GM23248 (cell line): ENCODE data around the gene USP2. TPM values are rescaled to one million over a fixed set of nuclear protein-coding genes. Genes with fewer than 3 reads are reported as not detected.

Experiments
- DNase-seq: peaks from one replicate; pipeline ENCODE4 v3.0.0-alpha.2; 2015
- H2AFZ ChIP-seq: fragments of 200-600 bp; sonication (generic); 2 replicates; pipeline ENCODE4 v1.6.1; 2016; ENCODE audit warnings: antibody characterized with exemption
- H3F3A ChIP-seq: fragments of 200-600 bp; sonication (generic); 2 replicates; pipeline ENCODE4 v1.6.1; 2016; ENCODE audit warnings: mild to moderate bottlenecking, antibody characterized with exemption, mixed run types; ENCODE audit not compliant: insufficient read depth
- H3K27ac ChIP-seq: fragments of 200-600 bp; sonication (generic); 2 replicates; pipeline ENCODE4 v1.5.1; 2016; ENCODE audit warnings: mild to moderate bottlenecking
- H3K27me3 ChIP-seq: fragments of 200-600 bp; sonication (generic); replicated peaks from 2 replicates; pipeline ENCODE4 v1.6.1; 2016; ENCODE audit warnings: mild to moderate bottlenecking; ENCODE audit not compliant: insufficient read depth
- H3K36me3 ChIP-seq: fragments of 200-600 bp; sonication (generic); 2 replicates; pipeline ENCODE4 v1.6.1; 2016; ENCODE audit warnings: low read depth, mild to moderate bottlenecking
- H3K4me1 ChIP-seq: fragments of 200-600 bp; sonication (generic); 2 replicates; pipeline ENCODE4 v1.6.1; 2016; ENCODE audit warnings: mild to moderate bottlenecking; ENCODE audit not compliant: insufficient read depth
- H3K4me2 ChIP-seq: fragments of 200-600 bp; sonication (generic); one replicate; pipeline ENCODE4 v1.6.1; 2016; ENCODE audit warnings: mild to moderate bottlenecking; ENCODE audit not compliant: unreplicated experiment
- H3K4me3 ChIP-seq: fragments of 200-600 bp; sonication (generic); 2 replicates; pipeline ENCODE4 v1.5.1; 2016; ENCODE audit warnings: mild to moderate bottlenecking
- H3K79me2 ChIP-seq: fragments of 200-600 bp; sonication (generic); 2 replicates; pipeline ENCODE4 v1.6.1; 2016; ENCODE audit warnings: mild to moderate bottlenecking; ENCODE audit not compliant: insufficient read depth
- H3K9ac ChIP-seq: fragments of 200-600 bp; sonication (generic); 2 replicates; pipeline ENCODE4 v1.6.1; 2016; ENCODE audit warnings: mild to moderate bottlenecking
- H3K9me2 ChIP-seq: fragments of 200-600 bp; sonication (generic); 2 replicates; pipeline ENCODE4 v1.6.1; 2016; ENCODE audit warnings: mixed run types, mild to moderate bottlenecking, moderate library complexity; ENCODE audit not compliant: insufficient read depth
- H3K9me3 ChIP-seq: fragments of 200-600 bp; sonication (generic); one replicate; pipeline ENCODE4 v1.6.1; 2017; ENCODE audit warnings: low read depth
- H4K20me1 ChIP-seq: fragments of 200-600 bp; sonication (generic); 2 replicates; pipeline ENCODE4 v1.6.0; 2016; ENCODE audit not compliant: insufficient read depth
- EZH2 ChIP-seq: fragments of 200-600 bp; sonication (generic); IDR thresholded peaks from 2 replicates; pipeline ENCODE4 v1.6.1; 2018; ENCODE audit warnings: antibody characterized with exemption, mild to moderate bottlenecking; ENCODE audit not compliant: insufficient read depth, poor library complexity, severe bottlenecking
- EZH2phosphoT487 ChIP-seq: fragments of 200-600 bp; sonication (generic); IDR thresholded peaks from 2 replicates; pipeline ENCODE4 v1.6.1; 2018; ENCODE audit warnings: antibody characterized with exemption, moderate library complexity, mild to moderate bottlenecking, low read depth; ENCODE audit not compliant: insufficient read depth
- WGBS, 2 experiments: methylation state at CpG; one replicate each; pipeline ENCODE4 v1.1.6; 2015 to 2017; ENCODE audit warnings: low lambda C conversion rate in 2 of 2, low coverage in 1 of 2; ENCODE audit errors: missing lambda C conversion rate in 2 of 2; 5-methylcytosine and 5-hydroxymethylcytosine counted together
- in situ Hi-C: fragments of 300-500 bp; cut with MboI; formaldehyde crosslinking; loops from 2 replicates; pipeline ENCODE4 v1.15.0; 2020
- polyA plus RNA-seq: library from polyadenylated mRNA; unstranded; fragments of >200 nt; fragmentation: Nextera tagmentation; extraction: Ambion mirVana; gene quantifications from 2 replicates; pipeline ENCODE4 v1.2.1, GENCODE V29; 2016
- total RNA-seq: library from RNA; depleted of rRNA; stranded (reverse); fragments of >200 nt; shearing (Covaris generic); gene quantifications from 2 replicates; pipeline ENCODE4 v1.2.3, GENCODE V29; 2014

Gene USP2
- total and polyA plus RNA-seq, 2 experiments from 2014 or later: 0.33 TPM; not detected in 1

GRCh38 chr11:119359365-119360214, 21.9 kb downstream of the USP2 start:
- Histone ChIP-seq H3K27ac (no peak overlapping the region), H3K9ac (no peak overlapping the region), H4K20me1 (no peaks in the 10 kb centered on the region), H3K9me3 (no peaks in the 10 kb centered on the region), H3K27me3 (0 out of 2 replicates have a peak, but pooled peaks cover 4% of the 10 kb centered on the region), H3K36me3 (no peaks in the 10 kb centered on the region), H3K9me2 (no peaks in the 10 kb centered on the region), H3F3A (peaks cover 23% of the 10 kb centered on the region), H3K4me1 (peaks cover 23% of the 10 kb centered on the region), H3K79me2 (no peaks in the 10 kb centered on the region), H2AFZ (no peak overlapping the region), H3K4me3 (no peak overlapping the region), H3K4me2 (no peak overlapping the region)
- DNase-seq: no peak
- TF ChIP-seq EZH2phosphoT487: no peak
- TF ChIP-seq EZH2: no peak
- in situ Hi-C loops: loop anchor here (10.0 kb wide), 1 partner anchor 115 kb away; no protein-coding TSS in a partner anchor
- WGBS, 2 experiments: 92 to 93% methylated on average over 10 of the region's 10 CpGs

DNA sequence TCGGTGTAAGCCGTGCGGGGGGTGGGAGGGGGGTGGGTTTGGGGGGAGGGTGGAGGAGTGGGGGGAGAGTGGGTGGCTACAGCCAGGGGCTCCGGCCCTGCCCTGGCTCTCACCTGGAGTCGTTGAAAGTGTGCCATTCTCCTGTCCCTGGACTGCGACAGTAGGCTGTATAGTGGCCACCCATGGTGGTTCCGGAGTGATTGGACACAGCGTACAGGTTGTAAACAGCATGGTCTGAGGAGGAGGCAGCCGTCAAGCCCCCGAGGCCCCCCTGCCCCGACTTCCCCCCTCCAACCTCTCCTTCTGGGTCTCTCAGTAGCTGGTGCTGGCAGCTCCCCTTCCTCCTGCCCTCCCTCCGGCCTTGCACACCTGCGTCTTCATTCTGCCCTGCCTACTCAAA, 24.4 kb downstream of the USP2 start:
- H3K36me3 ChIP-seq: no peaks in the 10 kb centered on the region
- H3K27me3 ChIP-seq: no peaks in the 10 kb centered on the region
- no peak for TF ChIP-seq EZH2phosphoT487
- no peak for TF ChIP-seq EZH2
- H3K4me2 ChIP-seq: no peak overlapping the region
- H3K9me2 ChIP-seq: no peaks in the 10 kb centered on the region
- peak overlapping the region; percentile 78 for H3K4me3 ChIP-seq
- H3K9ac ChIP-seq: no peak overlapping the region
- H3K4me1 ChIP-seq: peaks cover 15% of the 10 kb centered on the region
- H3K79me2 ChIP-seq: no peaks in the 10 kb centered on the region
- in situ Hi-C loops: loop anchor here (10.0 kb wide), 1 partner anchor 118 kb away; no protein-coding TSS in a partner anchor
- H3F3A ChIP-seq: peaks cover 15% of the 10 kb centered on the region
- no peak overlapping the region; the same call in 1 of the 2 replicates for H2AFZ ChIP-seq
- 39 to 67% methylated on average over 3 to 13 of the region's 13 CpGs for WGBS, 2 experiments
- no peak for DNase-seq
- no peak overlapping the region for H3K27ac ChIP-seq
- no peaks in the 10 kb centered on the region for H4K20me1 ChIP-seq
- no peaks in the 10 kb centered on the region for H3K9me3 ChIP-seq

DNA sequence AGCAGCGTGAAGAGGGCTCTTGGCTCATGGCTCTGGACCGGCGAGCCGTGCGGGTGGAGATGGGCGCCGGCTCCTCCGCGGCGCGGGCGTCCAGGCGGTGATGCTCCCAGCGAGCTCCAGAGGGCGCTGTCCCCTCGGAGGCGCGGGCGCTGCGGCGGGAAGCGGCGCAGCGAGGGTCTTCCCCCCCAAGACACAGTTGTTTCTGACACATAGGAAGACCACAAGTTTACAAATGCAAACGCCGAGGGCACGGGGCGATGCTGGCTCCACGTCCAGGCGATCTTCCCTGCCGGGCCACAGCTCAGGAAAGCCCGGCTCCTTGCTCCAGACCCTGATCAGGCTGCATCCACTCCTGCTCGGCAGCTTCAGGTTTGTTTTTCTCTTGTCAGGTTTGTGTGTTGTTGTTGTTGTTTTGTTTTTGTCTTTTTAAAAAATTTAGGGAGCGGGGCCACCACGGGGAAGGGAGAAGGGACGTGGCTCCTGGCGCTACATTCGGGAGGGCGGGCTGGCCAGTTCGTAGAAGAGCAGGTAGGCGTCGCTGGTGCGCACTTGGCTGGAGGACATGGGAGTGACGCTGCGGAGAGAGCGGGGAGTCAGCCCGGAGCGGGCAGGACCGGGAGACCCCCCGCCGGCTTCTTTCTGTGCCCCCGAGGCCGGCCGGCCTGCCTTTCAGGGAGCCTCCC, 25.0 kb downstream of the USP2 start:
- H3K9me3 ChIP-seq: no peaks in the 10 kb centered on the region
- 1% methylated on average over 45 to 54 of the region's 54 CpGs for WGBS, 2 experiments
- no peaks in the 10 kb centered on the region for H4K20me1 ChIP-seq
- H3K9me2 ChIP-seq: no peaks in the 10 kb centered on the region
- H2AFZ ChIP-seq: peak overlapping the region; percentile 98
- H3K4me3 ChIP-seq: peak overlapping the region; percentile 78
- no peaks in the 10 kb centered on the region for H3K79me2 ChIP-seq
- in situ Hi-C loops: loop anchor here (10.0 kb wide), 1 partner anchor 118 kb away; no protein-coding TSS in a partner anchor
- H3K4me2 ChIP-seq: peak overlapping the region; percentile 96
- peak; percentile 91 for DNase-seq
- peaks cover 9% of the 10 kb centered on the region for H3K4me1 ChIP-seq
- H3K27me3 ChIP-seq: no peaks in the 10 kb centered on the region
- peaks cover 9% of the 10 kb centered on the region for H3F3A ChIP-seq
- no peaks in the 10 kb centered on the region for H3K36me3 ChIP-seq
- H3K9ac ChIP-seq: peak overlapping the region; percentile 83
- H3K27ac ChIP-seq: no peak overlapping the region
- TF ChIP-seq EZH2phosphoT487: no peak
- TF ChIP-seq EZH2: no peak

DNA sequence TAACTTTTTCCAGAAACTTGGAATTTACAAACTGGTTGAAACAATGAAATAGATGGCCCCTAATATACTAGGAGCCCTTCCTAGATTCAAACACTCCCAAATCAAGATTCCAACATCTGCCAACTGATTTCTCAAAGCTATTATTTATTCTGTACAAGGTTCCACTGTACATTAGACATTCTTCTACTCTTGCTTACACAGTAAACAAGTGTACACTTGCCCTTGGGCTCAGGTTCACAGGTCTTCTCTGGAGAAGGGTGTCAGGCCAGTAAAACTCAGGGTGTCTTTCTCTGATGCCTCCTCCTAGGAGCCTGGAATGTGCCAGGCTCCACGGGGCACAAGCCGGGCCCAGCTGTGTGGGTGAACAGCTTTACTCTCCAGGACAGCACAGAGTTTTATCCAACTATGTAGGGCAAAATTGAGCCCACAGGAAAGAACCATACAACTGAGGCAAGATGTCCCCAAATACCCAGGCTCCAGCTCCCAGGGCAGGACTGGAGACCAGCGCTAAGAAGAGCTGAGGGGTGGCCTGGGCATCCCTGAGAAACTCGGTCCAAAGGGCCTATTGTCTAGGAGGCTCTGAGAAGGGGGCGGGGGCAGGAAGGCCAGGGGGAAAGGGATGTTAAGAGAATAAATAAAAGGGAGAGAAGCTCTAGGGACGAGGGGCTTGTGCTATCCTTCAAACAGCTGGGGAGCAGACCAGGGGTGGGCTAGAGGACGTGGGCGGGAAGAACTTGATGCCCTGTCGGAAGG, 26.2 kb downstream of the USP2 start:
- H3K9ac ChIP-seq: no peak overlapping the region
- H3K27me3 ChIP-seq: peaks cover 8% of the 10 kb centered on the region; the same call in 1 of the 2 replicates
- no peak overlapping the region for H2AFZ ChIP-seq
- no peaks in the 10 kb centered on the region for H4K20me1 ChIP-seq
- TF ChIP-seq EZH2: no peak
- no peak for TF ChIP-seq EZH2phosphoT487
- H3K27ac ChIP-seq: no peak overlapping the region
- H3K4me3 ChIP-seq: no peak overlapping the region
- no peak for DNase-seq
- no peaks in the 10 kb centered on the region for H3K36me3 ChIP-seq
- H3K4me1 ChIP-seq: no peaks in the 10 kb centered on the region
- H3F3A ChIP-seq: no peaks in the 10 kb centered on the region
- no peaks in the 10 kb centered on the region for H3K79me2 ChIP-seq
- 63 to 65% methylated on average over 8 to 9 of the region's 9 CpGs for WGBS, 2 experiments
- in situ Hi-C loops: loop anchor here (10.0 kb wide), 1 partner anchor 120 kb away; no protein-coding TSS in a partner anchor
- H3K9me3 ChIP-seq: no peaks in the 10 kb centered on the region
- no peak overlapping the region for H3K4me2 ChIP-seq
- H3K9me2 ChIP-seq: no peaks in the 10 kb centered on the region
